C4-2B (cell line): ENCODE results near the gene CALML4.

Experiments
- H3K27ac ChIP-seq: fragments of 450-650 bp; 2 replicates; pipeline ENCODE4 v1.5.1; 2017
- ZFX ChIP-seq: fragments of 450-650 bp; IDR thresholded peaks from 2 replicates; pipeline ENCODE4 v1.6.1; 2017
- TF ChIP-seq, protein P1 (sequence below): fragments of 450-650 bp; conservative IDR thresholded peaks from 2 replicates; pipeline ENCODE4 v1.5.1; 2017; ENCODE audit warnings: mild to moderate bottlenecking

Gene CALML4

DNA sequence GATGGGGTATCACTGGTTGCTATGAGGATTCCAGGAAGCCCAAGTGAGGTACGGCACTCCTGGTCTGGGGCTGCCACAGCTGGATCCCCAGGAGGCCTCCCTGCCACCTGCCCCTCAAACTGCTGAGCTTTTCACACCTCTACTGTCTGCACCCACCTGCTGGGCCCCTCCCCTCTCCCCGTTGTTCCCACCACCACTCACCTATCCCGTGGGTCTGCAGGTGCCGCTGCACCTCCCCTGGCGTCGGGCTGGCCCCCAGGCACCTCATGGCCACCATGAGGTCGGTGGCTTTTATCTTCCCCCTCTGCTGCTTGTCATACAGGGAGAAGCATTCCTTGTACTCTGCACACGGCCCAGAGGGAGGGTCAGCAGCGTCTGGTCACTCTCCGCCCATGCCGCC, 5.8 kb downstream of the CALML4 start:
- no peak overlapping the region for H3K27ac ChIP-seq
- TF ChIP-seq, protein P1, sequence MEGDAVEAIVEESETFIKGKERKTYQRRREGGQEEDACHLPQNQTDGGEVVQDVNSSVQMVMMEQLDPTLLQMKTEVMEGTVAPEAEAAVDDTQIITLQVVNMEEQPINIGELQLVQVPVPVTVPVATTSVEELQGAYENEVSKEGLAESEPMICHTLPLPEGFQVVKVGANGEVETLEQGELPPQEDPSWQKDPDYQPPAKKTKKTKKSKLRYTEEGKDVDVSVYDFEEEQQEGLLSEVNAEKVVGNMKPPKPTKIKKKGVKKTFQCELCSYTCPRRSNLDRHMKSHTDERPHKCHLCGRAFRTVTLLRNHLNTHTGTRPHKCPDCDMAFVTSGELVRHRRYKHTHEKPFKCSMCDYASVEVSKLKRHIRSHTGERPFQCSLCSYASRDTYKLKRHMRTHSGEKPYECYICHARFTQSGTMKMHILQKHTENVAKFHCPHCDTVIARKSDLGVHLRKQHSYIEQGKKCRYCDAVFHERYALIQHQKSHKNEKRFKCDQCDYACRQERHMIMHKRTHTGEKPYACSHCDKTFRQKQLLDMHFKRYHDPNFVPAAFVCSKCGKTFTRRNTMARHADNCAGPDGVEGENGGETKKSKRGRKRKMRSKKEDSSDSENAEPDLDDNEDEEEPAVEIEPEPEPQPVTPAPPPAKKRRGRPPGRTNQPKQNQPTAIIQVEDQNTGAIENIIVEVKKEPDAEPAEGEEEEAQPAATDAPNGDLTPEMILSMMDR, result no peak
- no peak for TF ChIP-seq ZFX

DNA sequence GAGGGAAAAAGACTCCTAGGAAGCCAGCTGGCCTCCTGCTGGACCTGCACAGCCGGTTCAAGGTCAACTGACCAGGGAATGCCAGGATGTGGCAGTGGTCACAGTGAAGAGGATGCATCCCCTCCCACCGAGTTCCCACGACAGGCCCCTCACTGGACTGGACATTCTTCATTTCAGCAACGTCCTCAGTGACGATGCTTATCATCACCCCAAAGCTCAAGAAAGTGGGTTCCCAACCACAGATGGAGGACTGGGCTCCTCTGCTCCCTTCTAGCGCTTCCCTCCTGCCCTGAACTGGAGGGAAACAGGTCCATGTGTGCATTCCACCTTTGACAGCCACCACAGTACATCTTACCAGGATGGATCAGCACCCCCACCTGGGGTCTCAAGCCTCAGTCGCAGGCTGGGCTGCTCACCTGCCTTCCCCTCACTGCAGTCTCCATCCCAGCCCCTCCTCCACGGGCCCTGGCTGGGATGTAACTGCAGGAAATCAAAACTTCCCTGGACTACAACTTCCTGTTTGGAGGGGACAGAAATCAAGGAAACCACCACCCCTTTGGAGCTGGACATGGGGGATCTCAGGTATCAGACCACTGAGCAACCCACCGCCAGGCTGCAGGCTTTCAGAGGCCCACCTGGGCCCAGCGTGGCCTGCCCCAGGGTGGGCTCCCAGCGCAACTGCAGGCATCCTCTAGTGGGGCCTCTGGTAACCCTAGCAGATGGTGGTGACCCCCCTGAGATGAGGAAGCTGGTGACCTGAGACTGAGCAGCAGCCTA, 7.3 kb downstream of the CALML4 start:
- no peak overlapping the region for H3K27ac ChIP-seq
- TF ChIP-seq ZFX, result no peak
- TF ChIP-seq, protein P1, result no peak

GRCh38 chr15:68197170-68197492, 8.0 kb downstream of the CALML4 start:
- TF ChIP-seq ZFX, result no peak
- TF ChIP-seq, protein P1, result no peak
- H3K27ac ChIP-seq, result no peak overlapping the region

- H3K27ac ChIP-seq, result no peak overlapping the region
- TF ChIP-seq ZFX, result no peak
- TF ChIP-seq, protein P1, result no peak
Observed at GRCh38 chr15:68196445-68197169, 8.5 kb downstream of the CALML4 start.

DNA sequence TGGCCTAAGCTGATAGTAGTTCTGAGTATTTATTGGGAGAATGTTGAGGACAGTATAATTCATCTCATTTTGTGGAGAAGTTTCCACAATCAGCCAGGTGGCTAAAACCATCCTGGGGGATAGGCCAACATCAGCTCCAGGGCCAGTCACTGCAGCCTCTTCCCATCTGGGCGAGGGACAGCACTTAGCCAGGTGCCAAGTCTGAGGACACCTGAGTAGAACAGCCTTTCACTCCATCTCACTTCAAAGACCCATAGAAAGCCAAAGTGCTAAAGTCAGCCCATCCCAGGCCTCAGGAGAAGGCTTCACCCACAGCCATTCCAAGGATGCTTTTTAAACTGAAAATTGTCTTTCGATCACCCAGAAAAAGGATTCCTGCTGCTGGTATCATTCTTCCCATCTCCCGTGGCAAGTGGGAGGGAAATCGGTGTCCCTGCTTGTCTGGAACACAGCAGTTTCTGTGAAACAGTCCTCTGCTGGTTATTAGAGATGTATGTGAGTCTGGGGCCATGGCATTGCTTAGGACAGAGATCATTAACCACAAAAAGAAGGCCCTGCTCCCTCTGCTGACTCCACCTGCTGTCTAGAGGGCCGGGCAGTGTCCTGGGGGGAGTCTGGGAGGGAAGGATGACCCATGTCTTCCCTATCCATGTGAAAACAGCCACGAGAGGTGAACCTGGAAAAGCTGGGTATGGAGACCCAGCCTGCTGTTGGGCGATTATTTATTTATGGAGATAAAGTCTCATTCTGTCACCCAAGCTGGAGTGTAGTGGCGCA, 9.6 kb downstream of the CALML4 start:
- no peak for TF ChIP-seq ZFX
- TF ChIP-seq, protein P1, result no peak
- H3K27ac ChIP-seq, result no peak overlapping the region

DNA sequence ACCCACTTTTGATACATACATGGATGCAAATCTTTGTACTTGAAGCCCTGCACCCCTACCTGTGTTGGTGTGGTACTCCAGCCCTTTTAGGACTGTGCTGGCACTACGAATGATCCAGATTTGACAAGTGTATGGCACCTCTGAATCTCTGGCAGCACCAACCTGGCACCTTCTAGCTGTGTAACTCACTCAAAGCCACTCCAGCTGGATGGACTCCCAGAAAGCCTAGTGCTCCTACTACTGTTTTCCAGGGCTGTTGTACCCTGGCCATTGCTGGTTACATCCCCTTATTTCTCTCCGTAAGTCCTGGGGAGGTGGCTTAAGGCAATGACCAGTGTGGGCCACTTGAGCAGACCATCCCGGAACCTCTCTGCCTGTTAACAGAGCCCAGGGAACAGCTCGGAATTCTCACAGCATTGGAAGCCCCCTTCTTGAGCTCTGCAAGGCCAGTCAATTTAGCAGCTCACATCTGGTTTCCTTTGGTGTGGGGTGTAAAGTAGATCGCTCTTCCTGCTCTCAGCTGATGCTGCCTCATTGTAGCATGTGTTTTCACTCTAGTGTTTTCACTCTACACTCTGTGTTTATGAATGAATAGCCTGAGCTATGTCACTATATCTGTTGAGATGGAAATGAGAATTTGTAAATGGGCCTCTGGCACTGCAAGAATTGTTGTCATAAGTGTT, 12.2 kb downstream of the CALML4 start:
- no peak overlapping the region for H3K27ac ChIP-seq
- TF ChIP-seq, protein P1, result no peak
- TF ChIP-seq ZFX, result no peak
